HL-60/S4 treated with retinoic acid at 250 ng/mL for 4 days and 3 days (cell line): Measurements from ENCODE around the gene MTM1.

ENCODE experiments used
- in situ Hi-C: fragments of 300-500 bp; cut with MboI; formaldehyde crosslinking; loops from 2 replicates; pipeline ENCODE4 v1.7.0; 2022; ENCODE audit warnings: low sequenced_read_pairs

MTM1 gene

DNA sequence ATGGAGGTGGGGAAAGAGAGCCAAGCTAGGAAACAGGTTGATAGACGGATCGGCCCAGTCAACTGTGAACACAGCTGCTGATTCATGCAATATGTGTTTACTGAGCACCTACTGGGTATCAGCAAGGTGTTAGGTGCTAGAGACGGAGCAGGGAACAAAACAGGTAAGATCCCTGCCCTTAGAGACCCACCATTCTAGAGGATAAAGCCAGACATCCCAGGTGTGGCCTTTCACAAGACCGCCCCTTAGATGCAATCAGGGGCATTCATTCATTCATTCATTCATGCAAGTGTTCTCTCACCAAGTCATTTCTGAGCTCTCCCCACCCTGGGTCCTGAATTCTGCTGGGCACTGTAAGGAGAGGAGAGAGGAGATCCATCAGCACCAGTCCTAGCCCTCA is 20.2 kb upstream of the MTM1 start:
- in situ Hi-C loops, result no loop called here

DNA sequence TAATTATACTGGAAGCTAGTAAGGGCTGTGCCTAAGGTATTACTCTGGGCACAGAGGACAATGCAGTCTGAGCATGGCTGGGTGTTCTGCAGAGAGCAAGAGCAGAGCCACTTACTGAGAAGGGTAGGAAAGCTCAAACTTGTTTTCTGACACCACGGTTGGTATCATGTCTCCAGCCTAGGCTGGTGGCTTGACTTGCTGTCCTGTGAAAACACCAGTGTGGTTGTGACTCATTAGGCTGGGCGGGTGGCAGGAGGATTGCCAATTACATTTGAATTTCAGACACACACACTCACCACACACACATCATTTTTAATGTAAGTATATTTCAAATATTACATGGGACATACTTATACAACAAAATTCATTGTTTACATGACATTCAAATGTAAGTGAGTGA is 19.7 kb upstream of the MTM1 start:
- in situ Hi-C loops, result no loop called here

DNA sequence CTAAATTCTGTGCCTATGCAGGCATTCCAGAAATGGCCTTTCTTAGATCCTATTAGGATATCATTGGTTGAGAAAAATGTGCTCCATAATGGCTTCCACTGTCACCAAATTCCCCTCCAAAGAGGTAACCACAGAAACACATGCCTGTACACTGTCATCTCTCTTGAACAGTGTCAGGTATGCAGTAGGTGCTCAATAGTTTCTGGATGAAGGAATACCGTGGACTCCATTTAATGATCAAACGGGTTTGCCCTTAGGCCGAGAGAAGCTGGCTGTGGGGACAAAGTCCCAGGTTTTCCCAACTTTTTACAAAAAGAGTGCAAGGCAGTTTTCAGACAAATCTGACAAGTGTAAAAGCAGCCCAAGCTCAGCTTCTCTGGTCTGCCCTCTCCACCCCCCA is 16.5 kb upstream of the MTM1 start:
- in situ Hi-C loops, result no loop called here

DNA sequence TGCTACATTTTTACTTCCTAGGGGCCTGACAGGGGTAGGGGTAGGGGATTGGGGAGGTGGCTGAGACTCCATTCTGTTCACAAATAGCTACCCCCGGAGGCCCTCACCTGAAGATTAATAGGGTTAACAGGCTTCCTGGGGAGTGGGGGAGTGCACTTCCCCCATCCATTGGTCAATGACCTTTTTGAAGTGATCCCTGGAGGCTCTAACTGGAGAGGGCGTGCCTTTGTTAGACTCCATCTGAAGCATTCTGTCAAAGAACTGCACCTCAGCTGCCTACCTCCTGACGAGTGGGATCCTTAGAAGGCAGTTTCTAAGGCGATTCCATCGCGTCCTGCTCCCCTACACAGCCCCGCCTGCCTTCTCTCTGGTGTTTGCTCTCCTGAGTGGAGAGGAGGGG is 10.0 kb upstream of the MTM1 start:
- in situ Hi-C loops, result no loop called here

DNA sequence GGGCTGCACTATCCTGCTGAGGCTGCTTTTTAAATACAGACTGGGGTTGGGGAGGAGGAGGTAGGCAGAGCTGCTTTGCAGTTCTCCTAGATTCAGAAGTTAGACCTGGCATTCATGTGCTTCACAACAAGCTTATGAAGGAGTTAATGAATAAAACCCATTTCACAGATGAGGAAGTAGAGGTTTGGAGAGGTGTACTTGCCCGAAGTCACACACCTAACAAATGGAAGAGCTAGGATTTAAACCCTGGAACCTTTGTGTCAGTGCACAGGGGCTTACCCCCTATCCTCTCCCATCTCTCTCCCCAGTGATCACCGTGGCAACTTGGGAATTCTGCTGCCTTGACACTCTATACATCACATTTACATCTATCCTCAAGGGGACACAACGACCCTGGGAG is 3.6 kb upstream of the MTM1 start:
- in situ Hi-C loops, result no loop called here

GRCh38 chrX:150565551-150565950 is 2.9 kb upstream of the MTM1 start:
- in situ Hi-C loops, result no loop called here

DNA sequence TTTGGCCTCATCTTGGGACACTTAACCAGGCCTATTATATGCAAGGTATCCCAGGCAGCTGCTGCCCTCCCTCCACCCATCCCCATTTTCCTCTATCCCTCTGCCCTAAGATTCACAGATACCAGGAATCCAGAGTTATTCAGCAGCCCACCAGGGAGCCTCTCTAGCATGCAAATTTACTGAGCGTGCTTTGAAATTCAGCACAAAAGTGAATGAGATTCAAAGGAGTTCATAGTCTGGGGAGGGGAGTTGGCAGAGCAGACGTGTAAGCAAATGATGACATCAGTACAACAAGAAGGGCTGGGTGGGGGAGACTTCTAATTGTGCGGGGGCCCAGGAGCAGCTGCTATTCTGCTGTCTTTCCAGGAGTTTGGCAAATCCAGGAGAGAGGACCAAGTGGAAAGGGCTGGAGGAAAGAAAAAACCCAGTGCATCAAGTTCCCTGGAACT is 1.7 kb upstream of the MTM1 start:
- in situ Hi-C loops, result no loop called here

GRCh38 chrX:150567645-150568319 is 639 bp upstream of the MTM1 start:
- in situ Hi-C loops, result no loop called here

DNA sequence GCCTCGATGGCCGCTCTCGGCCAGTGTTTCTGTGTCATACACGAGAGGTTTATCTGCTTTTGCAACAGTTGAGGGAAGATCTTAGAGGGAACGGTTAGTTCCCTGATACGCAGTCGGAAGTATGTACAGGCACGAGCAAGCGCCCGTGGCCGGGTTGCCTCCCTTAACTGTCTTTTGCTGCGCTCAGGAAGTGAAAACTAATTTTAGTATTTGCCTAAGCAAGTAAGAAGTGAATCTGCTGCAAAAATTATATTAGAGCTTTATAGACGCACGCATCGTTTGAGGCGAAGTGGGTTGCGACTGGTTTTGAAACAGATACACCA is 695 bp downstream of the MTM1 start:
- in situ Hi-C loops, result no loop called here

DNA sequence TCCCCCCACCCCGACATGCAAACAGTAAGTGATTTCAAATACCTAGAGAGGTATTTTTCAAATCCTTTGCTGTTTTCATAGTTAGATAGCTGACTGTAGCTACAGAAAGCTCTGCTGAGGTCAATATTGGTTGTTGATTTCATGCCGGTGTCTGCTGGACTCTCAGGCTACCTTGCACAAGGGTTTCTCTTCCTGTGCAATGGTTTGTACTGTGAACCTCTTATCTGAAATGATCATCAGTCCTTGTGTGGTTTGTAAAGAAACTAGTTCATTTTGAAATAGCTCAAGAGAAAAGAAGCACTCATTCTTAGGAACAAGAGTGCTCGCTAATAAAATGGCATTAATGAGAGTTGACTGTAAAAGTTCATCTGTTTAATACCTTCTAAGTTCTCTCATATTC is 2.1 kb downstream of the MTM1 start:
- in situ Hi-C loops, result no loop called here

DNA sequence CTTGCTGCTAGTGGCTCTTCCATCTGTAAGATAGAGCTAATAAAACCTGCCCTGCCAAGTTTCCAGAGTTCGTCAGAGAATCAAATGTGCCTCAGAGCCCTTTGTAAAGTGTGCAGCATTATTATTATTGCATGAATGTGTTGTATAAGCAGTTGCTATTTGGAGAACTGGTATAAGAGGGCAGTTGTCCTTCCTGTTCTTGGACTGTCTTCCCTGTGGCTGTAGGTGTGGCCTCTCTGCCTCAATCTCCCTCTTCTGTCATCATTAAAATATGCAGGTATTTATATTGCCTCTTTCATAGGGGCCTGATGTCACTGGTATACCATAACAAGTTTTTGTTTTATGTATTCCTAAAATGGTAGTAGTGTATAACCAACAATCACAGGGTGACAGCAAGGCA is 3.8 kb downstream of the MTM1 start:
- in situ Hi-C loops, result no loop called here

DNA sequence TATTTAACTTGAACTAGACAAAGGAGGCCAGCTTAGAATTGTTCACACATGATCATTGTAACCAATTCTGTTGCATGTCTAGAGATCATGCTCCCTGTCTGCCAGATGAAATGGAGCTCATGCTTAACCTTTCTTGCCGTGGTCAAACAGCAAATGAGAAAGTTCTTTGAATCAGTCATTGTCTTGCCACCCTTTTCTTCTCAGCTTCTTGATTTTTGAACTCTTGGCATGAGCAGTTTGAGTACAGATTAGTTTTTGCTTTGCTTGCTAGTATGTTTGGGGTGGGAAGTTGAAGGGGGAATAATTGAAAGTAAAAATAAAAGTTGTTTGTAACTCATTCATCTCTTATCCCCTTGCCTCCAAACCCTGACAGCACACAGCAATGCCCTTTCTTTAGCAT is 4.7 kb downstream of the MTM1 start:
- in situ Hi-C loops, result no loop called here

DNA sequence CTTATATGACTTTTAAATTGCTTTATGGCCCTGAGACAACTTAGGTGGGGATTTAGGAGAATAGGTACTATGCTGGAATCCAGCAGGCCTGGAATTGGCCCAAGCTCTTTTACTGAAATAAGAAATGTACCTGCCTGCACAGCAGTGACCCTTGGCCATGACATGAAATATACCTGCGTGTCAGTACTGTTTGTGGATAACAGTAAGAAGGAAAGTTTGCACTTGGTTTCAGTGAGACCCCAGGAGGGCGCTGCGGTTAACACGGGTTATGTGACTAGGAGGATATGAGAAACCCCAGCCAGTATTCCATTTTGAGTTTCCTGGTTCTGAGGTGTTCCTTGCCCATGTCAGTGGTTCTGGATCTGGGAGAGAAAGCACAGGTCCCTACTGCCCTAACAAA is 5.3 kb downstream of the MTM1 start:
- in situ Hi-C loops, result no loop called here

GRCh38 chrX:150574559-150575418 is 6.4 kb downstream of the MTM1 start:
- in situ Hi-C loops, result no loop called here

GRCh38 chrX:150575419-150575814 is 7.0 kb downstream of the MTM1 start:
- in situ Hi-C loops, result no loop called here

- in situ Hi-C loops, result no loop called here
Measured at GRCh38 chrX:150577174-150577573, 8.8 kb downstream of the MTM1 start.

GRCh38 chrX:150581093-150581775 is 12.8 kb downstream of the MTM1 start:
- in situ Hi-C loops, result no loop called here

DNA sequence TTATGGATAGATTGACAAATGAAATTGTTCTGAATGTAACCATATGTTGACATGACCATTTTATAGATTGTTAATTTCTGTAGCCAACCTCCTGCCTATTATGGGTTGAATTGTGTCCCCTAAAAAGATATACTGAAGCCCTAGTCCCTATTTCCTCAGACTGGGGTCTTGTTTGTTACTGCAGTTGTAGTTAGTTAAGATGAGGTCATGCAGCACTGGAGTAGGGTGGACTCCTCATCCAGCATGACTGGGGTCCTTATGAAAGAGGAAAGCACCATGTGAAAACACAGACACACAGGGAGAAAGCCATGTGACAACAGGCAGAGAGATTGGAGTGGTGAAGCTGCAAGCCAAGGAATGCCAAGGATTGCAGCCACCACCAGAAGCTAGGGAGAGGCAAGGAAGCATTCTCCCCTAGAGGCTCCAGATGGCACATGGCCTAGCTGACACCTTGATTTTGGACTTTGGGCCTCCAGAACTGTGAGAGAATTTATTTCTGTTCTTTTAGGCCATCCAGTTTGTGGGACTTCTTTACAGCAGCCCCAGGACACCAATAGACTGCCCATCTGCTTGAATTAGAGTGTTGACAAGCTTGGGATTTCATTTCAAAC is 14.0 kb downstream of the MTM1 start:
- in situ Hi-C loops, result no loop called here

DNA sequence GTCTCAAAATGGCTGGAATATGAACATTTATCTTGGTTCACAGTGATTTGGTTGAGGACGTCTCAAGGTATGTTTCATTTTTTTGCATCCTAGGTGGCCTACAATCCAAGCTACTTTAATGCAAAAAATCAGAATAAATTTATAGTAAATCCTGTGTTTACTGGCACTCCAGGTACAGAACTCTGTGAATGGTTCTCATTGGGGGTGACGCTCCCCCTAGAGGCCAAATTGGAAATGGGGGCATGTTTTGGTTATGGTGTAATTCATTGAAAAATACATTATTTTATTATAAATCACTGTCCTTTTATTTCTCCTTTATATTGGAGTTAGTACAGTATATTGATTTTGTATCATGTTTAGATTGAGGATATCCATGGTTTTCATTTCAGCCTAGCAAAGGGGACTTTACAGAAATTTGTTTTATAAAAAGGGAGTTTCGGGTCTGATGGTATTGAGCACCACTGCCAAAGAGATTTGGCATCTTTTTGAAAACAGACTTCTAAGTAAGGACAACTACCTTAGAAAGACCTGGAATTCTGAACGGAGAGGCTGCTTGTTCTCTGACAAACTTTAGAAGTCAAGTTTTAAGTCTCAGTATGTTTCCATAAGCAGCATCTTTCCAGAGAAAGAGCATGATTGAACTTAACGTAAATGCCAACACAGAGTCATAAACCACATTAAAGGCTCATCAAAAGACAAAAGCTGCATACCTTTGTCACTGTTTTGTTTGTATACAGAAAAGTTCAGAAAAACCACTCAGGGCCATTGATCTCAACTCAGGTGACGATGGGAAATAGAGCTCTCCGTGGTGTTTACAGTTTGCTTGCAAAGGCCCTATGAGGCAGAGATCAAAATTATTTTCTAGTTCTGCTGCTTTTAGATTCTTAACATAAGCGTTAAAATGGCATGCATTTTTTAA is 19.4 kb downstream of the MTM1 start:
- in situ Hi-C loops, result no loop called here

GRCh38 chrX:150594584-150594983 is 26.2 kb downstream of the MTM1 start:
- in situ Hi-C loops, result no loop called here

GRCh38 chrX:150599226-150599625 is 30.8 kb downstream of the MTM1 start:
- in situ Hi-C loops, result no loop called here
